Measurements from ENCODE around the gene NFIA.

The NFIA gene

GRCh38 chr1:61233121-61233660 lies 150.8 kb downstream of the NFIA start:
- DNase-seq, result no peak
- Histone ChIP-seq H3K27me3 (replicated peaks) (no peaks in the 10 kb centered on the region), H3K27ac (no peak overlapping the region), H3K36me3 (replicated peaks) (no peaks in the 10 kb centered on the region), H3K4me3 (ENCODE audit: low read depth, low read length) (no peak overlapping the region)
- in situ Hi-C loops (cut with HindIII; ENCODE audit: low pct_ligation_motif_present, low sequenced_read_pairs), result no loop called here
- no peak for TF ChIP-seq CTCF (IDR thresholded peaks at IDR 0.05; ENCODE audit: low read depth, low read length, missing control alignments)

GRCh38 chr1:61234587-61234919 lies 152.2 kb downstream of the NFIA start:
- Histone ChIP-seq H3K27me3 (replicated peaks) (no peaks in the 10 kb centered on the region), H3K36me3 (replicated peaks) (no peaks in the 10 kb centered on the region), H3K27ac (no peak overlapping the region), H3K4me3 (ENCODE audit: low read depth, low read length) (no peak overlapping the region)
- DNase-seq, result no peak
- no peak for TF ChIP-seq CTCF (IDR thresholded peaks at IDR 0.05; ENCODE audit: low read depth, low read length, missing control alignments)
- in situ Hi-C loops (cut with HindIII; ENCODE audit: low pct_ligation_motif_present, low sequenced_read_pairs), result no loop called here

GRCh38 chr1:61237147-61237546 lies 154.8 kb downstream of the NFIA start:
- Histone ChIP-seq H3K4me3 (ENCODE audit: low read depth, low read length) (no peak overlapping the region), H3K27ac (no peak overlapping the region), H3K36me3 (replicated peaks) (no peaks in the 10 kb centered on the region), H3K27me3 (replicated peaks) (no peaks in the 10 kb centered on the region)
- no peak for TF ChIP-seq CTCF (IDR thresholded peaks at IDR 0.05; ENCODE audit: low read depth, low read length, missing control alignments)
- DNase-seq, result no peak
- in situ Hi-C loops (cut with HindIII; ENCODE audit: low pct_ligation_motif_present, low sequenced_read_pairs), result no loop called here

GRCh38 chr1:61237659-61238358 lies 155.4 kb downstream of the NFIA start:
- no peak for DNase-seq
- no peak overlapping the region for H3K4me3 ChIP-seq (ENCODE audit: low read depth, low read length)
- no peak overlapping the region for H3K27ac ChIP-seq
- H3K36me3 ChIP-seq (replicated peaks), result no peaks in the 10 kb centered on the region
- no peak for TF ChIP-seq CTCF (IDR thresholded peaks at IDR 0.05; ENCODE audit: low read depth, low read length, missing control alignments)
- in situ Hi-C loops (cut with HindIII; ENCODE audit: low pct_ligation_motif_present, low sequenced_read_pairs), result no loop called here
- H3K27me3 ChIP-seq (replicated peaks), result no peaks in the 10 kb centered on the region

GRCh38 chr1:61238359-61238665 lies 156.0 kb downstream of the NFIA start:
- no peaks in the 10 kb centered on the region for H3K36me3 ChIP-seq (replicated peaks)
- H3K4me3 ChIP-seq (ENCODE audit: low read depth, low read length), result no peak overlapping the region
- no peak overlapping the region for H3K27ac ChIP-seq
- TF ChIP-seq CTCF (IDR thresholded peaks at IDR 0.05; ENCODE audit: low read depth, low read length, missing control alignments), result no peak
- in situ Hi-C loops (cut with HindIII; ENCODE audit: low pct_ligation_motif_present, low sequenced_read_pairs), result no loop called here
- DNase-seq, result no peak
- H3K27me3 ChIP-seq (replicated peaks), result no peaks in the 10 kb centered on the region

- Histone ChIP-seq H3K4me3 (ENCODE audit: low read depth, low read length) (no peak overlapping the region), H3K27ac (no peak overlapping the region), H3K27me3 (replicated peaks) (no peaks in the 10 kb centered on the region), H3K36me3 (replicated peaks) (no peaks in the 10 kb centered on the region)
- no peak for DNase-seq
- TF ChIP-seq CTCF (IDR thresholded peaks at IDR 0.05; ENCODE audit: low read depth, low read length, missing control alignments), result no peak
- in situ Hi-C loops (cut with HindIII; ENCODE audit: low pct_ligation_motif_present, low sequenced_read_pairs), result no loop called here
These were observed 158.5 kb downstream of the NFIA start for GRCh38 chr1:61240878-61241277.
